Activated B cell treated with CpG ODN at 0.5 μM for 24 hours (primary cell): ENCODE results near the gene INHBE. TPM values are rescaled to one million over a fixed set of nuclear protein-coding genes. Genes with fewer than 3 reads are reported as not detected.
A peak's percentile ranks its signal among the peaks of the same experiment; 100 is the strongest.

Source experiments
- ATAC-seq: fragments of 200-7000 bp; cut with Tn5 transposase; one replicate; pipeline ENCODE4 v1.10.0; 2021; ENCODE audit warnings: low read depth, mild to moderate bottlenecking, moderate library complexity
- CTCF ChIA-PET: fragments of 350-600 bp; sonication (Branson Sonifier 250); formaldehyde crosslinking; loops from one replicate; lab custom pipeline; 2021; ENCODE audit warnings: antibody characterized with exemption; lab: Charles Lee
- POLR2A ChIA-PET: fragments of 350-600 bp; sonication (Branson Sonifier 250); formaldehyde crosslinking; loops from one replicate; lab custom pipeline; 2021; ENCODE audit warnings: antibody characterized with exemption; lab: Charles Lee
- DNase-seq: peaks from one replicate; pipeline ENCODE4 v3.0.0; 2022
- H3K27ac Mint-ChIP-seq: one replicate; pipeline ENCODE4 v1.8.0; 2020; ENCODE audit warnings: mixed read lengths
- H3K27me3 Mint-ChIP-seq: one replicate; pipeline ENCODE4 v1.8.0; 2021; ENCODE audit warnings: mixed read lengths
- H3K36me3 Mint-ChIP-seq: one replicate; pipeline ENCODE4 v1.8.0; 2021; ENCODE audit warnings: low read depth, mixed read lengths
- H3K4me1 Mint-ChIP-seq: one replicate; pipeline ENCODE4 v1.8.0; 2021; ENCODE audit warnings: mixed read lengths
- H3K4me3 Mint-ChIP-seq: one replicate; pipeline ENCODE4 v1.8.0; 2020; ENCODE audit warnings: mild to moderate bottlenecking, mixed read lengths
- H3K9me3 Mint-ChIP-seq: one replicate; pipeline ENCODE4 v1.8.0; 2020; ENCODE audit warnings: mixed read lengths
- CTCF ChIP-seq: fragments of 200-600 bp; IDR thresholded peaks from one replicate; pipeline ENCODE4 v1.8.0; 2022; ENCODE audit warnings: antibody characterized with exemption, mild to moderate bottlenecking
- intact Hi-C: fragments of 100-400 bp; cut with micrococcal nuclease; formaldehyde crosslinking; loops from one replicate; pipeline ENCODE4 v1.15.1; 2024
- total RNA-seq: library from RNA; stranded (reverse); gene quantifications from 2 replicates; pipeline ENCODE4 v1.2.3, GENCODE V29; 2022

INHBE gene
- total RNA-seq, 1 donor from 2014 or later, result 0.29 TPM

GRCh38 chr12:57429473-57430111 lies 25.5 kb upstream of the INHBE start:
- CTCF ChIA-PET, result interaction anchor here (0.7 to 1.8 kb wide), 2 partner anchors 24 to 29 kb away, joined by 3 to 6 read pairs; no protein-coding TSS in a partner anchor
- H3K4me1 Mint-ChIP-seq, result peaks cover 39% of the 10 kb centered on the region

GRCh38 chr12:57430112-57430930 lies 24.8 kb upstream of the INHBE start:
- ChIA-PET CTCF (interaction anchor here (0.7 to 1.8 kb wide), 2 partner anchors 23 to 28 kb away, joined by 3 to 6 read pairs; no protein-coding TSS in a partner anchor), POLR2A (interaction anchor here (0.5 to 1.9 kb wide), 19 partner anchors 25 to 1457 kb away, joined by 3 to 15 read pairs (median 3); partner anchors contain the start of genes ARHGAP9, DDIT3, GLI1 and INHBE)
- Mint-ChIP-seq H3K4me1 (peaks cover 39% of the 10 kb centered on the region), H3K27ac (peak overlapping the region; percentile 99), H3K9me3 (no peaks in the 10 kb centered on the region), H3K36me3 (peaks cover 15% of the 10 kb centered on the region), H3K4me3 (peak overlapping the region; percentile 97), H3K27me3 (no peaks in the 10 kb centered on the region)
- intact Hi-C loops, result loop anchor here (2.0 to 10.0 kb wide), 3 partner anchors 50 to 746 kb away; partner anchors contain the start of gene PTGES3
- TF ChIP-seq CTCF, result no peak
- ATAC-seq (peak; percentile 77), DNase-seq (peak; percentile 76)

More at GRCh38 chr12:57429473-57430111, 25.5 kb upstream of the INHBE start:
- TF ChIP-seq CTCF, result no peak
- Mint-ChIP-seq H3K36me3 (peaks cover 17% of the 10 kb centered on the region), H3K4me3 (peak overlapping the region; percentile 97), H3K27ac (peak overlapping the region; percentile 99), H3K9me3 (no peaks in the 10 kb centered on the region), H3K27me3 (no peaks in the 10 kb centered on the region)
- POLR2A ChIA-PET, result interaction anchor here (0.5 to 1.9 kb wide), 20 partner anchors 26 to 1456 kb away, joined by 3 to 15 read pairs (median 4); partner anchors contain the start of genes ARHGAP9, DDIT3, GLI1 and INHBE
- no peak for DNase-seq
- intact Hi-C loops, result loop anchor here (2.0 to 10.0 kb wide), 3 partner anchors 51 to 745 kb away; partner anchors contain the start of gene PTGES3
- ATAC-seq, result no peak

- POLR2A ChIA-PET, result interaction anchor here (0.6 to 1.9 kb wide), 5 partner anchors 28 to 205 kb away, joined by 3 to 15 read pairs (median 3); partner anchors contain the start of gene GLI1
- DNase-seq, result peak; percentile 94
- H3K4me3 Mint-ChIP-seq, result peak within 1 kb of the TSS; percentile 97
- peak; percentile 91 for ATAC-seq
- no peak for TF ChIP-seq CTCF
- CTCF ChIA-PET, result interaction anchor here (1.2 kb wide), 1 partner anchor 28 kb away, joined by 3 read pairs; no protein-coding TSS in a partner anchor
- H3K36me3 Mint-ChIP-seq, result peaks cover 11% of the 10 kb centered on the region
- peak within 1 kb of the TSS; percentile 99 for H3K27ac Mint-ChIP-seq
- peaks cover 39% of the 10 kb centered on the region for H3K4me1 Mint-ChIP-seq
- H3K27me3 Mint-ChIP-seq, result no peaks in the 10 kb centered on the region
- H3K9me3 Mint-ChIP-seq, result no peaks in the 10 kb centered on the region
- intact Hi-C loops, result loop anchor here (1.0 to 10.0 kb wide), 8 partner anchors 28 to 746 kb away; partner anchors contain the start of genes DDIT3, GLI1, OS9 and PTGES3
These were observed 24.1 kb upstream of the INHBE start, which contains the start of gene R3HDM2 for GRCh38 chr12:57430931-57431566. Gene R3HDM2 (minus strand): TSS chr12:57431043. CDS start chr12:57310428, 120,615 bp downstream.

- CTCF ChIA-PET, result interaction anchor here (1.2 kb wide), 1 partner anchor 27 kb away, joined by 3 read pairs; no protein-coding TSS in a partner anchor
- no peak for TF ChIP-seq CTCF
- peak overlapping the region; percentile 99 for H3K27ac Mint-ChIP-seq
- no peak for DNase-seq
- peaks cover 7% of the 10 kb centered on the region for H3K36me3 Mint-ChIP-seq
- H3K4me1 Mint-ChIP-seq, result peaks cover 34% of the 10 kb centered on the region
- no peaks in the 10 kb centered on the region for H3K27me3 Mint-ChIP-seq
- POLR2A ChIA-PET, result interaction anchor here (0.6 to 1.9 kb wide), 2 partner anchors 30 to 1425 kb away, joined by 3 to 7 read pairs; no protein-coding TSS in a partner anchor
- ATAC-seq, result no peak
- intact Hi-C loops, result loop anchor here (1.0 to 10.0 kb wide), 8 partner anchors 28 to 747 kb away; partner anchors contain the start of genes DDIT3, GLI1, OS9 and PTGES3
- H3K9me3 Mint-ChIP-seq, result no peaks in the 10 kb centered on the region
- peak overlapping the region; percentile 93 for H3K4me3 Mint-ChIP-seq
These were observed 23.4 kb upstream of the INHBE start for GRCh38 chr12:57431654-57432188.
